ENCODE results near the gene MGST3.

DNA sequence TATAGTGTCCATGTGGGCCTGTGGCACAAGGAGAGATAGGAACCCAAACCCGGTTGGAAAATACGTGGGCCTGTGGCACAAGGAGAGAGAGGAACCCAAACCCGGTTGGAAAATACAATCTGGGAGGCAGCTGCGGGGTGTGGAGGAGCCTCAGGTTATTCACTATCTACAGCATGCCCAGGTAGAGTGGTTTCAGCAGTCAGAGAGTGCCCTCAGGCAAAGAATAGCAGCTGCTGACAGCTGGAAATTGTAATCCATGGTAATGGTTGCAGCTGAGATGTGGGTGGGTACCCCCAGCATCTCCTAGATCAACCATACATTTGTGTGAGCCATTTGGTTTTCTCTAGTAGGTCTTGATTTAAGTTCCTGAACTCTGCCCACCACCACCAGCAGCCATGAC, 25.8 kb upstream of the MGST3 start:
- TF ChIP-seq POLR2AphosphoS5 (IDR thresholded peaks at IDR 0.05; ENCODE audit: low read depth, low read length) (no peak), TAF1 (IDR thresholded peaks at IDR 0.05; ENCODE audit: borderline replicate concordance, insufficient read depth, low read length) (no peak)
- TF ChIP-seq, protein P1, sequence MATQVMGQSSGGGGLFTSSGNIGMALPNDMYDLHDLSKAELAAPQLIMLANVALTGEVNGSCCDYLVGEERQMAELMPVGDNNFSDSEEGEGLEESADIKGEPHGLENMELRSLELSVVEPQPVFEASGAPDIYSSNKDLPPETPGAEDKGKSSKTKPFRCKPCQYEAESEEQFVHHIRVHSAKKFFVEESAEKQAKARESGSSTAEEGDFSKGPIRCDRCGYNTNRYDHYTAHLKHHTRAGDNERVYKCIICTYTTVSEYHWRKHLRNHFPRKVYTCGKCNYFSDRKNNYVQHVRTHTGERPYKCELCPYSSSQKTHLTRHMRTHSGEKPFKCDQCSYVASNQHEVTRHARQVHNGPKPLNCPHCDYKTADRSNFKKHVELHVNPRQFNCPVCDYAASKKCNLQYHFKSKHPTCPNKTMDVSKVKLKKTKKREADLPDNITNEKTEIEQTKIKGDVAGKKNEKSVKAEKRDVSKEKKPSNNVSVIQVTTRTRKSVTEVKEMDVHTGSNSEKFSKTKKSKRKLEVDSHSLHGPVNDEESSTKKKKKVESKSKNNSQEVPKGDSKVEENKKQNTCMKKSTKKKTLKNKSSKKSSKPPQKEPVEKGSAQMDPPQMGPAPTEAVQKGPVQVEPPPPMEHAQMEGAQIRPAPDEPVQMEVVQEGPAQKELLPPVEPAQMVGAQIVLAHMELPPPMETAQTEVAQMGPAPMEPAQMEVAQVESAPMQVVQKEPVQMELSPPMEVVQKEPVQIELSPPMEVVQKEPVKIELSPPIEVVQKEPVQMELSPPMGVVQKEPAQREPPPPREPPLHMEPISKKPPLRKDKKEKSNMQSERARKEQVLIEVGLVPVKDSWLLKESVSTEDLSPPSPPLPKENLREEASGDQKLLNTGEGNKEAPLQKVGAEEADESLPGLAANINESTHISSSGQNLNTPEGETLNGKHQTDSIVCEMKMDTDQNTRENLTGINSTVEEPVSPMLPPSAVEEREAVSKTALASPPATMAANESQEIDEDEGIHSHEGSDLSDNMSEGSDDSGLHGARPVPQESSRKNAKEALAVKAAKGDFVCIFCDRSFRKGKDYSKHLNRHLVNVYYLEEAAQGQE (IDR thresholded peaks at IDR 0.05; ENCODE audit: insufficient read depth in 1 of 2, low read depth in 2 of 2, low read length in 2 of 2), result no peak

All from PFSK-1 (cell line).